Measurements from ENCODE around the gene LARP4B.

LARP4B gene

DNA sequence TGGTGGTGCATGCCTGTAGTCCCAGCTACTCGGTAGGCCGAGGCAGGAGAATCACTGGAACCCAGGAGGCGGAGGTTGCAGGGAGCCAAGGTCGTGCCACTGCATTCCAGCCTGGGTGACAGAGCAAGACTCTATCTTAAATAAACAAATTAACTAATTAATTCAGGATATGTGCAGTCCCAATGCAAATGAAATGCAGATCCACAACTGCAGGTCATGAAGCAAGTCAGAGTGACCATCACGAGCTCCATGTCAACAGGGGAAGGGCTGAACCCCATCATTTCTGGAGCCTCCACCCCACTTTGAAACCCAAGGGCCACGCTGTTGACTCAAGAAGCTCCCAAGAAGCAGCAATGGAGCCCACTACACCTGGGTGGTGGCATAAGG, 115.4 kb downstream of the LARP4B start (continued):
- TF ChIP-seq, protein P1, sequence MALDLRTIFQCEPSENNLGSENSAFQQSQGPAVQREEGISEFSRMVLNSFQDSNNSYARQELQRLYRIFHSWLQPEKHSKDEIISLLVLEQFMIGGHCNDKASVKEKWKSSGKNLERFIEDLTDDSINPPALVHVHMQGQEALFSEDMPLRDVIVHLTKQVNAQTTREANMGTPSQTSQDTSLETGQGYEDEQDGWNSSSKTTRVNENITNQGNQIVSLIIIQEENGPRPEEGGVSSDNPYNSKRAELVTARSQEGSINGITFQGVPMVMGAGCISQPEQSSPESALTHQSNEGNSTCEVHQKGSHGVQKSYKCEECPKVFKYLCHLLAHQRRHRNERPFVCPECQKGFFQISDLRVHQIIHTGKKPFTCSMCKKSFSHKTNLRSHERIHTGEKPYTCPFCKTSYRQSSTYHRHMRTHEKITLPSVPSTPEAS (tag by site-specific recombination; IDR thresholded peaks at IDR 0.05), result no peak
- TF ChIP-seq, protein P2, sequence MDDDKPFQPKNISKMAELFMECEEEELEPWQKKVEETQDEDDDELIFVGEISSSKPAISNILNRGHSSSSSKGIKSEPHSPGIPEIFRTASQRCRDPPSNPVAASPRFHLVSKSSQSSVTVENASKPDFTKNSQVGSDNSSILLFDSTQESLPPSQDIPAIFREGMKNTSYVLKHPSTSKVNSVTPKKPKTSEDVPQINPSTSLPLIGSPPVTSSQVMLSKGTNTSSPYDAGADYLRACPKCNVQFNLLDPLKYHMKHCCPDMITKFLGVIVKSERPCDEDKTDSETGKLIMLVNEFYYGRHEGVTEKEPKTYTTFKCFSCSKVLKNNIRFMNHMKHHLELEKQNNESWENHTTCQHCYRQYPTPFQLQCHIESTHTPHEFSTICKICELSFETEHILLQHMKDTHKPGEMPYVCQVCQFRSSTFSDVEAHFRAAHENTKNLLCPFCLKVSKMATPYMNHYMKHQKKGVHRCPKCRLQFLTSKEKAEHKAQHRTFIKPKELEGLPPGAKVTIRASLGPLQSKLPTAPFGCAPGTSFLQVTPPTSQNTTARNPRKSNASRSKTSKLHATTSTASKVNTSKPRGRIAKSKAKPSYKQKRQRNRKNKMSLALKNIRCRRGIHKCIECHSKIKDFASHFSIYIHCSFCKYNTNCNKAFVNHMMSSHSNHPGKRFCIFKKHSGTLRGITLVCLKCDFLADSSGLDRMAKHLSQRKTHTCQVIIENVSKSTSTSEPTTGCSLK (tag by site-specific recombination; IDR thresholded peaks at IDR 0.05), result no peak
- TF ChIP-seq IKZF3 (tag by site-specific recombination; IDR thresholded peaks at IDR 0.05), result no peak
- no peak for TF ChIP-seq ZNF23 (tag by site-specific recombination; IDR thresholded peaks at IDR 0.05; ENCODE audit: borderline replicate concordance)

DNA sequence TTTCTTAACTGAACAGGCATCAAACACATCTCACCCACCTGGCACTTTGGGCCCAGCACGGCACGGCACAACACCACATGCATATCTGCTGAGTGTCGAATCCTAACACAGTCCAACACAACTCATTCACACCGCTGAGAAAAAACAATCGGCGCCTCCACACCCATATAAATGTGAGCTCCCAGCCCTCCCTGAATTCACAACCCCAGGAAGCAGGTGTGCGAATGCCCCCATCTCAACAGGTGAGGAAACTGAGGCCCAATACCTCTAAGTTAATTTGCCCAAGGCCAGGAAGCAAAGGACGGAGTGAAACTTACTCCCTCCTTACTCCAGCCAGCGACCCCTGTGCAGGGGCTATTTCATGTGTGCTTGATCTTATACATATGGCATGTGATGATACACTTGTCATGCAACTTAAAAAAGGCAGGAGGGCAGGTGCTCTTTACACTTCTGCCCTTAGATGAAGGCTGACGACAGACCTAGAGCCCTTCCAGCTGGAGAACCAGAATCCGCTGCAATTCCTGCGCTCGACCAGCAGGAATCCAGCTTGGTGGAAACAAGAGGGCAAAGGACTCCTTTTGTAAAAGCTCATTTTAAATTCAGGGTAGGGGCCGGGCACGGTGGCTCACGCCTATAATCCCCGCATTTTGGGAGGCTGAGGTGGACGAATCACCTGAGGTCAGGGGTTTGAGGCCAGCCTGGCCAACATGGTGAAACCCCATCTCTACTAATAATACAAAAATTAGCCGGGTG, 116.0 kb downstream of the LARP4B start:
- no peak overlapping the region for H3K4me3 ChIP-seq (ENCODE audit: low read depth, low read length)

More for the DNA sequence above, 116.0 kb downstream of the LARP4B start:
- POLR2A ChIA-PET, result no interaction called here
- Histone ChIP-seq H3K9me3 (ENCODE audit: control insufficient read depth, insufficient read depth, low read depth, low read length) (no peaks in the 10 kb centered on the region), H3K27ac (ENCODE audit: extremely low read depth, low read depth, low read length) (no peak overlapping the region), H3K36me3 (ENCODE audit: control insufficient read depth in 2 of 2, insufficient read depth in 1 of 2, low read length in 2 of 2) (peaks cover 29 to 94% of the 10 kb centered on the region in 2 experiments), H3K4me1 (ENCODE audit: control insufficient read depth, insufficient read depth, low read length) (no peaks in the 10 kb centered on the region)
- CTCF ChIA-PET, result no interaction called here
- TF ChIP-seq, protein P3, sequence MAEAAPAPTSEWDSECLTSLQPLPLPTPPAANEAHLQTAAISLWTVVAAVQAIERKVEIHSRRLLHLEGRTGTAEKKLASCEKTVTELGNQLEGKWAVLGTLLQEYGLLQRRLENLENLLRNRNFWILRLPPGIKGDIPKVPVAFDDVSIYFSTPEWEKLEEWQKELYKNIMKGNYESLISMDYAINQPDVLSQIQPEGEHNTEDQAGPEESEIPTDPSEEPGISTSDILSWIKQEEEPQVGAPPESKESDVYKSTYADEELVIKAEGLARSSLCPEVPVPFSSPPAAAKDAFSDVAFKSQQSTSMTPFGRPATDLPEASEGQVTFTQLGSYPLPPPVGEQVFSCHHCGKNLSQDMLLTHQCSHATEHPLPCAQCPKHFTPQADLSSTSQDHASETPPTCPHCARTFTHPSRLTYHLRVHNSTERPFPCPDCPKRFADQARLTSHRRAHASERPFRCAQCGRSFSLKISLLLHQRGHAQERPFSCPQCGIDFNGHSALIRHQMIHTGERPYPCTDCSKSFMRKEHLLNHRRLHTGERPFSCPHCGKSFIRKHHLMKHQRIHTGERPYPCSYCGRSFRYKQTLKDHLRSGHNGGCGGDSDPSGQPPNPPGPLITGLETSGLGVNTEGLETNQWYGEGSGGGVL (tag by site-specific recombination; IDR thresholded peaks at IDR 0.05), result no peak
- no peak for TF ChIP-seq ZNF239 (tag by site-specific recombination; IDR thresholded peaks at IDR 0.05)
- TF ChIP-seq, protein P4, sequence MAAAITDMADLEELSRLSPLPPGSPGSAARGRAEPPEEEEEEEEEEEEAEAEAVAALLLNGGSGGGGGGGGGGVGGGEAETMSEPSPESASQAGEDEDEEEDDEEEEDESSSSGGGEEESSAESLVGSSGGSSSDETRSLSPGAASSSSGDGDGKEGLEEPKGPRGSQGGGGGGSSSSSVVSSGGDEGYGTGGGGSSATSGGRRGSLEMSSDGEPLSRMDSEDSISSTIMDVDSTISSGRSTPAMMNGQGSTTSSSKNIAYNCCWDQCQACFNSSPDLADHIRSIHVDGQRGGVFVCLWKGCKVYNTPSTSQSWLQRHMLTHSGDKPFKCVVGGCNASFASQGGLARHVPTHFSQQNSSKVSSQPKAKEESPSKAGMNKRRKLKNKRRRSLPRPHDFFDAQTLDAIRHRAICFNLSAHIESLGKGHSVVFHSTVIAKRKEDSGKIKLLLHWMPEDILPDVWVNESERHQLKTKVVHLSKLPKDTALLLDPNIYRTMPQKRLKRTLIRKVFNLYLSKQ (tag by site-specific recombination; IDR thresholded peaks at IDR 0.05; ENCODE audit: borderline replicate concordance), result no peak
- TF ChIP-seq, protein P5, sequence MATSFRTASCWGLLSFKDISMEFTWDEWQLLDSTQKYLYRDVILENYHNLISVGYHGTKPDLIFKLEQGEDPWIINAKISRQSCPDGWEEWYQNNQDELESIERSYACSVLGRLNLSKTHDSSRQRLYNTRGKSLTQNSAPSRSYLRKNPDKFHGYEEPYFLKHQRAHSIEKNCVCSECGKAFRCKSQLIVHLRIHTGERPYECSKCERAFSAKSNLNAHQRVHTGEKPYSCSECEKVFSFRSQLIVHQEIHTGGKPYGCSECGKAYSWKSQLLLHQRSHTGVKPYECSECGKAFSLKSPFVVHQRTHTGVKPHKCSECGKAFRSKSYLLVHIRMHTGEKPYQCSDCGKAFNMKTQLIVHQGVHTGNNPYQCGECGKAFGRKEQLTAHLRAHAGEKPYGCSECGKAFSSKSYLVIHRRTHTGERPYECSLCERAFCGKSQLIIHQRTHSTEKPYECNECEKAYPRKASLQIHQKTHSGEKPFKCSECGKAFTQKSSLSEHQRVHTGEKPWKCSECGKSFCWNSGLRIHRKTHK (tag by site-specific recombination; IDR thresholded peaks at IDR 0.05), result no peak
- TF ChIP-seq, protein P6, sequence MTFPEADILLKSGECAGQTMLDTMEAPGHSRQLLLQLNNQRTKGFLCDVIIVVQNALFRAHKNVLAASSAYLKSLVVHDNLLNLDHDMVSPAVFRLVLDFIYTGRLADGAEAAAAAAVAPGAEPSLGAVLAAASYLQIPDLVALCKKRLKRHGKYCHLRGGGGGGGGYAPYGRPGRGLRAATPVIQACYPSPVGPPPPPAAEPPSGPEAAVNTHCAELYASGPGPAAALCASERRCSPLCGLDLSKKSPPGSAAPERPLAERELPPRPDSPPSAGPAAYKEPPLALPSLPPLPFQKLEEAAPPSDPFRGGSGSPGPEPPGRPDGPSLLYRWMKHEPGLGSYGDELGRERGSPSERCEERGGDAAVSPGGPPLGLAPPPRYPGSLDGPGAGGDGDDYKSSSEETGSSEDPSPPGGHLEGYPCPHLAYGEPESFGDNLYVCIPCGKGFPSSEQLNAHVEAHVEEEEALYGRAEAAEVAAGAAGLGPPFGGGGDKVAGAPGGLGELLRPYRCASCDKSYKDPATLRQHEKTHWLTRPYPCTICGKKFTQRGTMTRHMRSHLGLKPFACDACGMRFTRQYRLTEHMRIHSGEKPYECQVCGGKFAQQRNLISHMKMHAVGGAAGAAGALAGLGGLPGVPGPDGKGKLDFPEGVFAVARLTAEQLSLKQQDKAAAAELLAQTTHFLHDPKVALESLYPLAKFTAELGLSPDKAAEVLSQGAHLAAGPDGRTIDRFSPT (tag by site-specific recombination; IDR thresholded peaks at IDR 0.05), result no peak
- TF ChIP-seq MEIS1 (CRISPR knock-in tag; IDR thresholded peaks at IDR 0.05; ENCODE audit: borderline replicate concordance), result no peak
- TF ChIP-seq ZNF701 (tag by site-specific recombination; IDR thresholded peaks at IDR 0.05), result no peak
- no peak for TF ChIP-seq ZNF133 (tag by site-specific recombination; IDR thresholded peaks at IDR 0.05)
- TF ChIP-seq, protein P7, sequence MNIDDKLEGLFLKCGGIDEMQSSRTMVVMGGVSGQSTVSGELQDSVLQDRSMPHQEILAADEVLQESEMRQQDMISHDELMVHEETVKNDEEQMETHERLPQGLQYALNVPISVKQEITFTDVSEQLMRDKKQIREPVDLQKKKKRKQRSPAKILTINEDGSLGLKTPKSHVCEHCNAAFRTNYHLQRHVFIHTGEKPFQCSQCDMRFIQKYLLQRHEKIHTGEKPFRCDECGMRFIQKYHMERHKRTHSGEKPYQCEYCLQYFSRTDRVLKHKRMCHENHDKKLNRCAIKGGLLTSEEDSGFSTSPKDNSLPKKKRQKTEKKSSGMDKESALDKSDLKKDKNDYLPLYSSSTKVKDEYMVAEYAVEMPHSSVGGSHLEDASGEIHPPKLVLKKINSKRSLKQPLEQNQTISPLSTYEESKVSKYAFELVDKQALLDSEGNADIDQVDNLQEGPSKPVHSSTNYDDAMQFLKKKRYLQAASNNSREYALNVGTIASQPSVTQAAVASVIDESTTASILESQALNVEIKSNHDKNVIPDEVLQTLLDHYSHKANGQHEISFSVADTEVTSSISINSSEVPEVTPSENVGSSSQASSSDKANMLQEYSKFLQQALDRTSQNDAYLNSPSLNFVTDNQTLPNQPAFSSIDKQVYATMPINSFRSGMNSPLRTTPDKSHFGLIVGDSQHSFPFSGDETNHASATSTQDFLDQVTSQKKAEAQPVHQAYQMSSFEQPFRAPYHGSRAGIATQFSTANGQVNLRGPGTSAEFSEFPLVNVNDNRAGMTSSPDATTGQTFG (tag by site-specific recombination; IDR thresholded peaks at IDR 0.05; ENCODE audit: borderline replicate concordance), result no peak
- no peak for TF ChIP-seq ZEB2 (tag by site-specific recombination; IDR thresholded peaks at IDR 0.05)
